Activated gamma-delta T cell treated with anti-CD3 and anti-CD28 coated beads, Interleukin-2, amount 50 U/mL, for 16 hours (primary cell): ENCODE data around the gene PPP1R13B.

Source experiments
- DNase-seq: peaks from one replicate; pipeline ENCODE4 v3.0.0-alpha.2; 2020; ENCODE audit warnings: low read depth

PPP1R13B gene

GRCh38 chr14:103775506-103775905 is 71.9 kb downstream of the PPP1R13B start:
- no peak for DNase-seq

DNA sequence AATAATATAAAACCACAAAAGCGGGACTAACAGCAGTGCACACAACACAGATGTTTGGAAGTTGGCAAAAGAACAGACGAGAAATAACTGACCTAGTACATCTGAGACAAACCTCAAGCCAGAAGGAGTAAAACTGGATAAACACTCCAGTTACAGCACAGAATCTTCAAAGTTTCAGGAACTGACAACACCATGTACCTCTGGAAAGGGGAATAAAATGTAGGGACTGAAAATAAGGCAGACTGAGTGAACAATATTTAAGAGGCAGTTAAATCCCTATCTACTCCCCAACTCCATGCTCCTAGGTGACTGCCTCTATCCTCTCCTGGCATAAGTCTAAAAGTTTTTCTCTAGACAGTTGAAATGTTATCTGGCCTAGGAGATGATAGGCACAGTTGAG is 73.9 kb downstream of the PPP1R13B start:
- DNase-seq: no peak

GRCh38 chr14:103772078-103772712 is 75.2 kb downstream of the PPP1R13B start:
- no peak for DNase-seq

DNA sequence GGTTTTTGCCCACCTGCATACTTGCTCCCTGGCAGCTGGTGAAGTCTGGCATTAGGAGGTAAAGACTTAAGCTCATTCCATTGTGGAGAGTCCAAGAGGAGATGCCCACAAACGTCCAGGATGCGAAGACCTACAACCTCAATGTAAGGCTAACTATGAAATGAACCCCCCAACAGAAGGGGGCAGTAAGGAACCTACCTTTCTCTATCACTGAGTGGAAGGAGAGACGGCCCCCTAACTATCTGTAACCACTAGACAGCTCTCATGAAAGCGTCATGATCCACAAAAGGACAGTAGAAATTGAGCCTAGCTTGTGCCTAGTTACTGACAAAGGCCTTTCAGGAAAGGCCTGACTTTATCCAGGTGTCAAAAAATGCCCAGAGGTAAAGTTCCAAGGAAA is 76.5 kb downstream of the PPP1R13B start:
- DNase-seq: no peak

- DNase-seq: no peak
Measured at GRCh38 chr14:103770500-103770899, 76.9 kb downstream of the PPP1R13B start.

- DNase-seq: no peak
Measured at GRCh38 chr14:103767336-103767894, 80.0 kb downstream of the PPP1R13B start.

DNA sequence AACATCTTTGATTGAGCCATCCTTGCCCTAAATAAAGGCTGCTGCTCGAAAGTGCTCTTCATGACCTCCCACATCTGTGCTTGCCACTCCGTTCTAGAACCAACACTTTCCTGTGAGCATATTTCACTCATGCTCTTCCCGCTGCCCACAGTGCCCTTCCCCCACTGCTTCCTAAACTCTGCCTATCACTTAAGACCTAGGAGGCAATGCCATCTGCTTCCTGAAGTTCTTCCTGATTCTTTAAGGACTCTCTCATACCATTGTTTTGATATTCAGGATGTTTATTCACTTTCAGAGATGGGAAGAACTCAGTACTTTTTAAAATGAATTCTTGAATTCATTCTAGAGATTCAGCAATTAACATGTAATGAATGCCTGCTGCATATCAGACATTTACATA is 81.8 kb downstream of the PPP1R13B start:
- DNase-seq: no peak

DNA sequence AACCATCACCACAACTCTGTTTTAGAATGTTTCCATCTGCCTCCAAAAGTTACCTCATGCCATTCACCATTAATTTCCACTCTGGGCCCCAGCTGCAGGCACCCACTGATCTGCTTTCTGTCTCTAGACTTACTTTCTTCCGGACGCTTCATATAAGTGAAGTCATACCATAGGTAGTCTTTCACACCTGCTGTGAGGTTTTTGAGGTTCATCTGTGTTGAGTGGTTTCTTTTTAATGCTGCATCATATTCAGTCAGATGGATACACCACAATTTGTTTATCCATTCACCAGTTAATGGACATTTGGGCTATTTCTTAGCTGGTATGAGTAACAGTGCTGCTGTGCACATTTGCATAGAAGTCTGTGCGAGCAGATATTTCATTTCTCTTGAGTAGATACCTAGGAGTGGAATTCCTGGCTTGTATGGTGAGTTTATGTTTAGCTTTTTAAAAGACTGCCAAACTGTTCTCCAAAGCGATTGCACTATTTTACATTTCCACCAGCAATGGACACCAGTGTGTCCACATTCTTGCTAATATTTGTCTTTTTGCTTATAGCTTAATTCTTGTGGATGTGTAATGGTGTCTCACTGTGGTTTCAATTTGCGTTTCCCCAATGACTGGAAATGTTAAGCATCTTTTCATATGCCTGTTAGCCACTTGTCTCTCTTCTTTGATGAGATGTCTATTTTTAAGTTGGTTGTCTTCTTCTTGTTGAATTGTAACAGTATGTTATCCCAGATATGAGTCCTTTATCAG is 83.5 kb downstream of the PPP1R13B start:
- DNase-seq: no peak

GRCh38 chr14:103762541-103762940 is 84.8 kb downstream of the PPP1R13B start:
- DNase-seq: no peak

- no peak for DNase-seq
Measured at GRCh38 chr14:103762036-103762435, 85.3 kb downstream of the PPP1R13B start.

DNA sequence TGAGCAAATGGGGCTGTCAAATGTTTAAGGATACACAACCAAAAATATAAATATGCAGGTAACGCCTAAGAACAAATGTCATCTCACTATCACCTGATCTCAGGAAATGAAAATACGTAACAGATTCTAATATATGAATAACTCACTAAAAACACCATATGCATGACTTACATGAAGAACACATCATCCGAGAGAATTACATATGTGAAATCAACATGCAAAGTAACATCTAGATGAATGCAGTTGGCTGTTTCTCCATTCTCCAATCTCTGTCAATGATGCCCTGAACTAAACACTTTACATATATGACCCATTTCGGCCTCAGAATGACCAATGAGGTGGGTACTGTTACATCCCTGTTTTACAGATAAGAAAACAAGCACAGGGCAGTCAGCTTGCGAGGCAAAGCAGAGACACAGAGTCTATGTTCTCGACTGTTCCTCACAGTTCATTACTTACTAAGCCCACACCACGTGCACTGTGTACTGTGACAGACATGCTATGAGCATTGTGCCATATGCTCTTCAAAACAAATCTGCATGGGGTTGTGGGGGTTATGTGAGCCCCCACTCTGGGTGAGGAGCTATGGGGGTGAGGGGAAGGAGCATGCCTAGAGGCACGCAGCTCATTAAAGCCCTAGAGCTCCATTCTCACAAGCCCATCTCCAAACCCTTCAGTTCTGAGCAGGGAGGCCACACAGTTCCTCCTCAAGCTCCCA is 89.2 kb downstream of the PPP1R13B start:
- no peak for DNase-seq

GRCh38 chr14:103755060-103755459 is 92.3 kb downstream of the PPP1R13B start:
- DNase-seq: no peak

DNA sequence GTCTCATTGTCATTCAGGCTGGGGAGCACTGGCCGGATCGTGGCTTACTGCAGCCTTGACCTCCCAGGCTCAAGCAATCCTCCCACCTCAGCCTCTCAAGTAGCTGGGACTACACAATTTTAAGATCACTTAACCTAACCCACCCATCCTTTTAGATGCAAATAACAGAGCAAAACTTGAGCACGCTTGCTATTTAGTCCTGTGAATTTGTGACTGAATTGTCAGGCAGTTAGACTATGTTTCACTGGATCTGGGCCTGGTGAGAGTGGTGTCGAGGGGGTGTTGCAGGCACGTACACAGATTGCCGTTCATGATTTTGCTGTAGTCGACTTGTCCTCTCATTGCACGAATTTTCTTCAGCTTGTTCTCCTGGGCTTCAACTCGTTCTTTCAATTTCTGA is 93.6 kb downstream of the PPP1R13B start:
- DNase-seq: no peak

- no peak for DNase-seq
Measured at GRCh38 chr14:103749860-103750259, 97.5 kb downstream of the PPP1R13B start.

DNA sequence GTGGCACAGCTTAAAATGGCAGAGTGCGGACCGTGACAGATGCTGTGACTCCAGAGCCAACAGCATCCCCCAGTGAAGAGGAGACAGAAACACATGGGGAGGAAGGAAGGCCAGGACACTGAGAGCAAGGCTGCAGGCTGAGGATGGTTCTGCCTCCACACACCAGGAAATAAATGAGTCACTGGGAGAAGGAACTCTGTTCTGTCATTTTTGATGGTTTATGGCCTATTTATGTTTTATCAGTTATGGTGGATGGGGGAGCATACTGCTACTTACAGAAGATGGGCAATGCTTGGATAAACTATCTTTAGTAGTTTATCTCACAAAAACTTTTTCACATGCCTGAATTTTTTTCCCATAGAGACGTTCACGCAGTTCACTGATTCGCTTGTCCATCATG is 97.9 kb downstream of the PPP1R13B start:
- DNase-seq: no peak

DNA sequence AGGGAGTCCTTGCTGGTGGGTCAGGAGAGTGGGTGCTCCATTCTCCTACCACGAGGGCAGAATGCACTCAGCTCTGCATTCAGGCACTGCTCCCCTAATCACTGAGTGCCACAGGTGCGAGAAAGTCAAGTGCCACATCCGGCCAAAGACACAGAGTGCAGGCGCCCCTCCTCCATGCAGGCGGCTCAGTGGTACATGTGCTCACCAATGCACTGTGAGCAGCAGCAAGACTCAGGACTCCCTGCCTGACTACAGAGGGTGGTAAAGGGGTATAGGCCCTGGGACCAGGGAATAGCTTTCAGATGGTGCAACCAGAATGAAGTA is 98.9 kb downstream of the PPP1R13B start:
- peak; percentile 31 for DNase-seq

GRCh38 chr14:103746701-103747100 is 100.7 kb downstream of the PPP1R13B start:
- no peak for DNase-seq

GRCh38 chr14:103745424-103745823 is 102.0 kb downstream of the PPP1R13B start:
- no peak for DNase-seq

GRCh38 chr14:103744621-103745395 is 102.6 kb downstream of the PPP1R13B start:
- DNase-seq: no peak

- DNase-seq: no peak
Measured at GRCh38 chr14:103743691-103744090, 103.7 kb downstream of the PPP1R13B start.

- DNase-seq: no peak
Measured at GRCh38 chr14:103742499-103743255, 104.7 kb downstream of the PPP1R13B start.
